ENCODE results near the gene SYS1.
A peak's percentile ranks its signal among the peaks of the same experiment; 100 is the strongest.

Gene SYS1

GRCh38 chr20:45406260-45407066 lies 43.5 kb downstream of the SYS1 start:
- no peaks in the 10 kb centered on the region for H3K36me3 ChIP-seq (ENCODE audit: insufficient read depth, low read length)
- peak overlapping the region; percentile 63 for H2AFZ ChIP-seq (ENCODE audit: low read length, unreplicated experiment)
- no peaks in the 10 kb centered on the region for H3K79me2 ChIP-seq (ENCODE audit: control insufficient read depth, insufficient read depth, low read length, unreplicated experiment)
- peak overlapping the region; percentile 32; the same call in 1 of the 2 replicates for H3K27ac ChIP-seq (ENCODE audit: low read depth, low read length)
- H3K27me3 ChIP-seq (ENCODE audit: insufficient read depth, low read length): peaks cover 23% of the 10 kb centered on the region; the same call in 1 of the 2 replicates
- H3K4me3 ChIP-seq (ENCODE audit: low read depth, low read length): peak overlapping the region; percentile 78
- H3K4me1 ChIP-seq (ENCODE audit: control insufficient read depth, insufficient read depth, low read length, unreplicated experiment): peaks cover 4% of the 10 kb centered on the region

GRCh38 chr20:45407067-45407745 lies 44.2 kb downstream of the SYS1 start:
- H3K4me3 ChIP-seq (ENCODE audit: low read depth, low read length): peak overlapping the region; percentile 78
- H3K27me3 ChIP-seq (ENCODE audit: insufficient read depth, low read length): peaks cover 23% of the 10 kb centered on the region; the same call in 1 of the 2 replicates
- H3K79me2 ChIP-seq (ENCODE audit: control insufficient read depth, insufficient read depth, low read length, unreplicated experiment): no peaks in the 10 kb centered on the region
- peak overlapping the region; percentile 63 for H2AFZ ChIP-seq (ENCODE audit: low read length, unreplicated experiment)
- peak overlapping the region; percentile 32; the same call in 1 of the 2 replicates for H3K27ac ChIP-seq (ENCODE audit: low read depth, low read length)
- no peaks in the 10 kb centered on the region for H3K36me3 ChIP-seq (ENCODE audit: insufficient read depth, low read length)
- H3K4me1 ChIP-seq (ENCODE audit: control insufficient read depth, insufficient read depth, low read length, unreplicated experiment): peaks cover 4% of the 10 kb centered on the region

GRCh38 chr20:45407783-45408645 lies 45.1 kb downstream of the SYS1 start, which contains the start of gene DBNDD2:
DBNDD2 (plus strand) TSS chr20:45408289; CDS start chr20:45408468, 179 bp downstream.
- Histone ChIP-seq H3K36me3 (ENCODE audit: insufficient read depth, low read length) (no peaks in the 10 kb centered on the region), H3K4me1 (ENCODE audit: control insufficient read depth, insufficient read depth, low read length, unreplicated experiment) (peaks cover 4% of the 10 kb centered on the region), H2AFZ (ENCODE audit: low read length, unreplicated experiment) (no peak within 1 kb of the TSS), H3K27me3 (ENCODE audit: insufficient read depth, low read length) (peaks cover 23% of the 10 kb centered on the region; the same call in 1 of the 2 replicates), H3K4me3 (ENCODE audit: low read depth, low read length) (peak within 1 kb of the TSS; percentile 78), H3K79me2 (ENCODE audit: control insufficient read depth, insufficient read depth, low read length, unreplicated experiment) (no peaks in the 10 kb centered on the region), H3K27ac (ENCODE audit: low read depth, low read length) (peak within 1 kb of the TSS; percentile 32; the same call in 1 of the 2 replicates)

GRCh38 chr20:45408646-45409213 lies 45.8 kb downstream of the SYS1 start:
- Histone ChIP-seq H3K79me2 (ENCODE audit: control insufficient read depth, insufficient read depth, low read length, unreplicated experiment) (no peaks in the 10 kb centered on the region), H3K27me3 (ENCODE audit: insufficient read depth, low read length) (peaks cover 23% of the 10 kb centered on the region; the same call in 1 of the 2 replicates), H3K27ac (ENCODE audit: low read depth, low read length) (no peak overlapping the region)

GRCh38 chr20:45409521-45410272 lies 46.7 kb downstream of the SYS1 start:
- Histone ChIP-seq H3K4me1 (ENCODE audit: control insufficient read depth, insufficient read depth, low read length, unreplicated experiment) (peaks cover 4% of the 10 kb centered on the region), H3K27me3 (ENCODE audit: insufficient read depth, low read length) (peaks cover 23% of the 10 kb centered on the region; the same call in 1 of the 2 replicates), H2AFZ (ENCODE audit: low read length, unreplicated experiment) (no peak overlapping the region), H3K4me3 (ENCODE audit: low read depth, low read length) (no peak overlapping the region), H3K36me3 (ENCODE audit: insufficient read depth, low read length) (no peaks in the 10 kb centered on the region), H3K27ac (ENCODE audit: low read depth, low read length) (no peak overlapping the region), H3K79me2 (ENCODE audit: control insufficient read depth, insufficient read depth, low read length, unreplicated experiment) (no peaks in the 10 kb centered on the region)

More at GRCh38 chr20:45408646-45409213, 45.8 kb downstream of the SYS1 start:
- no peak overlapping the region for H2AFZ ChIP-seq (ENCODE audit: low read length, unreplicated experiment)
- no peaks in the 10 kb centered on the region for H3K36me3 ChIP-seq (ENCODE audit: insufficient read depth, low read length)
- H3K4me1 ChIP-seq (ENCODE audit: control insufficient read depth, insufficient read depth, low read length, unreplicated experiment): peaks cover 4% of the 10 kb centered on the region
- H3K4me3 ChIP-seq (ENCODE audit: low read depth, low read length): no peak overlapping the region

- Histone ChIP-seq H3K4me3 (ENCODE audit: low read depth, low read length) (no peak overlapping the region), H3K79me2 (ENCODE audit: control insufficient read depth, insufficient read depth, low read length, unreplicated experiment) (no peaks in the 10 kb centered on the region), H3K36me3 (ENCODE audit: insufficient read depth, low read length) (no peaks in the 10 kb centered on the region), H3K27ac (ENCODE audit: low read depth, low read length) (no peak overlapping the region), H2AFZ (ENCODE audit: low read length, unreplicated experiment) (no peak overlapping the region), H3K27me3 (ENCODE audit: insufficient read depth, low read length) (peaks cover 16% of the 10 kb centered on the region; the same call in 1 of the 2 replicates), H3K4me1 (ENCODE audit: control insufficient read depth, insufficient read depth, low read length, unreplicated experiment) (no peaks in the 10 kb centered on the region)
Observed at GRCh38 chr20:45410887-45411286, 47.9 kb downstream of the SYS1 start.

GRCh38 chr20:45412653-45413052 lies 49.7 kb downstream of the SYS1 start:
- H2AFZ ChIP-seq (ENCODE audit: low read length, unreplicated experiment): no peak overlapping the region
- no peaks in the 10 kb centered on the region for H3K27me3 ChIP-seq (ENCODE audit: insufficient read depth, low read length)

GRCh38 chr20:45413479-45413878 lies 50.5 kb downstream of the SYS1 start:
- no peaks in the 10 kb centered on the region for H3K27me3 ChIP-seq (ENCODE audit: insufficient read depth, low read length)
- H3K79me2 ChIP-seq (ENCODE audit: control insufficient read depth, insufficient read depth, low read length, unreplicated experiment): peaks cover 21% of the 10 kb centered on the region
- H3K27ac ChIP-seq (ENCODE audit: low read depth, low read length): no peak overlapping the region
- H2AFZ ChIP-seq (ENCODE audit: low read length, unreplicated experiment): no peak overlapping the region
- H3K36me3 ChIP-seq (ENCODE audit: insufficient read depth, low read length): no peaks in the 10 kb centered on the region
- H3K4me1 ChIP-seq (ENCODE audit: control insufficient read depth, insufficient read depth, low read length, unreplicated experiment): peaks cover 8% of the 10 kb centered on the region
- H3K4me3 ChIP-seq (ENCODE audit: low read depth, low read length): no peak overlapping the region

More at GRCh38 chr20:45412653-45413052, 49.7 kb downstream of the SYS1 start:
- no peaks in the 10 kb centered on the region for H3K36me3 ChIP-seq (ENCODE audit: insufficient read depth, low read length)
- peaks cover 14% of the 10 kb centered on the region for H3K79me2 ChIP-seq (ENCODE audit: control insufficient read depth, insufficient read depth, low read length, unreplicated experiment)
- peaks cover 3% of the 10 kb centered on the region for H3K4me1 ChIP-seq (ENCODE audit: control insufficient read depth, insufficient read depth, low read length, unreplicated experiment)
- H3K4me3 ChIP-seq (ENCODE audit: low read depth, low read length): no peak overlapping the region
- no peak overlapping the region for H3K27ac ChIP-seq (ENCODE audit: low read depth, low read length)

- Histone ChIP-seq H2AFZ (ENCODE audit: low read length, unreplicated experiment) (peak within 1 kb of the TSS; percentile 80), H3K27ac (ENCODE audit: low read depth, low read length) (peak within 1 kb of the TSS; percentile 67; the same call in 1 of the 2 replicates), H3K4me3 (ENCODE audit: low read depth, low read length) (peak within 1 kb of the TSS; percentile 97), H3K36me3 (ENCODE audit: insufficient read depth, low read length) (peaks cover 11% of the 10 kb centered on the region), H3K79me2 (ENCODE audit: control insufficient read depth, insufficient read depth, low read length, unreplicated experiment) (peaks cover 21% of the 10 kb centered on the region), H3K4me1 (ENCODE audit: control insufficient read depth, insufficient read depth, low read length, unreplicated experiment) (peaks cover 25% of the 10 kb centered on the region), H3K27me3 (ENCODE audit: insufficient read depth, low read length) (no peaks in the 10 kb centered on the region)
Observed at GRCh38 chr20:45415822-45416637, 53.1 kb downstream of the SYS1 start, which contains the start of gene PIGT. PIGT (plus strand) TSS chr20:45416141; CDS start chr20:45416157, 16 bp downstream.
